ENCODE measurements around the gene GCHFR.

Gene GCHFR

DNA sequence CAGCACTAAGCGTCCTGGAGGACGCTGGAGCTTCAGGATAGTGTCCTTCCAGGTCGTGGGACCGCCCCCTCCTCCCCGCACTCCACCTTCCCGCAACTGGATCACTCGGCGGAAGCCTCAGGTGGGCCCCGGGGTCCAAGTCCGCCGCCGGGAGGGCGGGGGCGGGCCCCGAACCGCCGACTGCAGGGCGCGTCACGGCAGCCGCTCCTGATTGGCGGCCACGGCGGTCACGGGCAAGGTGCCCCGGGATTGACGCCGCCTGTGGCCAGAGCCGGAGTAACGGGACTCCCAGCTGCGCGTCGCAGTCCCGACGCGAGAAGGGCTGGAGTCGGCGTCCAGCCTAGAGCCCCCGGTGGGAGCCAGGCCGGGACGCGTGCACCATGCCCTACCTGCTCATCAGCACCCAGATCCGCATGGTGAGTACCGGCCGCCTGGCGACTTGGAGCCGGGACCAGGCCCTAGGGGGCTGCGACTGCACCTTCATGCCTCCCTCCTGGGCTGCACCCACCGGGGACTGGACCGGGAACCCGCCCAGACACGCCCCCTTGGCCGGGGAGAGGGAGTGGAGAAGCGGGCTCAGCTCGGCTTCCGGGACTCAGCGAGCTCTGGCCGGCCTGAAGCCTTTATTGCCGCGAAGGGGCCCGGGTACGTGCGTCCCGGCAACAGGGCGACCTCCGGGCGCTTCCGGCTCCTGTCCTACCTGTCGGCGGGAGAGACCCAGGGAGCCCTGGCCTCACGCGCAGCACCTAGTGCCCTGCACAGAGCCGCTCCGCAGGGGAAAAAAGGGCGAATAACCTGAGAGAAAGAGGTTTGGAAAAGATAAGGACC, at the start of gene GCHFR:
GCHFR (plus strand) TSS at position 268 of the 828 bp plus-strand sequence; CDS start at position 381, 113 bp downstream.
- peak within 1 kb of the TSS; percentile 67 for H3K4me3 ChIP-seq (ENCODE audit: low read depth, low read length)
- DNase-seq (ENCODE audit: low read depth): peak; percentile 34

DNA sequence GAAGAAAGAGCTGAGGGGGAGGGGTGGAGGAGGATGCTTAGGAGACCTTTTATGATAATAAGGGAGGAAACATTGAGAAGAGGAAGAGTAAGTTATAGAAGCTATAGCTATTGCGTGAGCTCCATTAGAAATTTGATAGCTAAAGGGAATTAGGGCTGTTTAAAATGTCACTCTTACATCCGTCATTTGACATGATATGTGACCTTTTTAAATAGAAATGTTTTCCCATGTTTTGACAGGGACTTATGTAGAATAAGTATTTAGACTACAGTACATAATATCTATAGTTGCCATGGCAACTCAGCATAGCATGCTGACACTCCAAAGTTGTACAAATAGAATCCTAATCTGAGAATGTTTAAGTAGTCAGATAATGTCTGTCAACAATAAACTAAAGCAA, 49.7 kb upstream of the GCHFR start:
- TF ChIP-seq CTCF (IDR thresholded peaks at IDR 0.05; ENCODE audit: control insufficient read depth, extremely low read depth, insufficient read depth): no peak
- no peak overlapping the region for H3K4me3 ChIP-seq (ENCODE audit: low read depth, low read length)
- DNase-seq (ENCODE audit: low read depth): no peak

More for the DNA sequence above, at the start of gene GCHFR:
- peak; percentile 61 for TF ChIP-seq CTCF (IDR thresholded peaks at IDR 0.05; ENCODE audit: control insufficient read depth, extremely low read depth, insufficient read depth)

DNA sequence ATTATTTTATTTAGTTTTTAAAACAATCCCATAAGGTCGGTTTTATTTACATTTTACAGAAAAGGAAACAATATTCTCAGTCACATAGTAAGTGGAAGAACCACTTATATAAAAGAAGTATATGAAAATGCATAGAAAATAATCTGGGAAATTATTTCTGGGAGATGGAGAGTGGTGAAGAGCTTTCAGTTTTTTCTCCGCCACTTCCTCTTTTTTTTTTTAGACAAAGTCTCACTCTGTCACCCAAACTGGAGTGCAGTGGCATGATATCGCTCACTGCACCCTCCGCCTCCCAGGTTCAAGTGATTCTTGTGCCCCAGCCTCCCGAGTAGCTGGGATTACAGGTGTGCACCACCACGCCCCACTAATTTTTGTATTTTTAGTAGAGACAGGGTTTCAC, 47.7 kb upstream of the GCHFR start:
- TF ChIP-seq CTCF (IDR thresholded peaks at IDR 0.05; ENCODE audit: control insufficient read depth, extremely low read depth, insufficient read depth): no peak
- no peak for DNase-seq (ENCODE audit: low read depth)
- H3K4me3 ChIP-seq (ENCODE audit: low read depth, low read length): no peak overlapping the region

DNA sequence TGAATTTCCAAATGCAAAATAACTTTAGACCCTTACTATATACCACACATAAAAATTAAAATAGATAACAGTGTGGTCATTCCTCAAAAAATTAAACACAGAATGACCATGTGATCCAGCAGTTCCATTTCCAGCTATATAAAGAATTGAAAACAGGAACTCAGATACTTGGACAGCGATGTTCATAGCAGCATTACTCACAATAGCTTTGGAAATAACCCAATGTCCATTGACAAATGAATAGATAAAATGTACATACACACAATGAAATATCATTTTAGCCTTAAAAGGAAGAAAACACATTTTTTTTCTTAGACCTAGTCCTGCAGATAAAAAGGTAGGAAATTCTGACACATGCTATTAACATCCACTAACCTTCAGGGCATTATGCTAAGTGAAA, 42.2 kb upstream of the GCHFR start:
- no peak overlapping the region for H3K4me3 ChIP-seq (ENCODE audit: low read depth, low read length)
- no peak for DNase-seq (ENCODE audit: low read depth)
- TF ChIP-seq CTCF (IDR thresholded peaks at IDR 0.05; ENCODE audit: control insufficient read depth, extremely low read depth, insufficient read depth): no peak

GRCh38 chr15:40722354-40722753, 41.5 kb upstream of the GCHFR start:
- no peak for DNase-seq (ENCODE audit: low read depth)
- no peak overlapping the region for H3K4me3 ChIP-seq (ENCODE audit: low read depth, low read length)
- TF ChIP-seq CTCF (IDR thresholded peaks at IDR 0.05; ENCODE audit: control insufficient read depth, extremely low read depth, insufficient read depth): no peak

DNA sequence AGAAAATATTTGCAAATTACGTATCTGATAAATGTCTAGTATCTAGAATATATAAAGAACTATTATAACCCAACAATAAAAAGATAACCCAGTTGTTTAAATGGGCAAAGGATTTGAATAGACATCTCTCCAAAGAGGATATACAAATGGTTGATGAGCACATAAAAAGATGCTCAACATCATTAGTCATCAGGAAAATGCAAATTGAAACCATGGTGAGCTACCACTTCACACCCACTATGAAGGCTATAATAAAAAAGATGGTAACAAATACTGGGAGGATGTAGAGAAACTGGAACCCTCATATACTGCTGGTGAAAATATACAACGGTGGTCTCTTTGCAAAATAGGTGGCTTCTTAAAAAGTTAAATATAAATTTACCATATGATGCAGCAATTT, 40.9 kb upstream of the GCHFR start:
- no peak overlapping the region for H3K4me3 ChIP-seq (ENCODE audit: low read depth, low read length)
- DNase-seq (ENCODE audit: low read depth): no peak
- no peak for TF ChIP-seq CTCF (IDR thresholded peaks at IDR 0.05; ENCODE audit: control insufficient read depth, extremely low read depth, insufficient read depth)

- no peak overlapping the region for H3K4me3 ChIP-seq (ENCODE audit: low read depth, low read length)
- no peak for DNase-seq (ENCODE audit: low read depth)
- no peak for TF ChIP-seq CTCF (IDR thresholded peaks at IDR 0.05; ENCODE audit: control insufficient read depth, extremely low read depth, insufficient read depth)
Measured at GRCh38 chr15:40723919-40724318, 39.9 kb upstream of the GCHFR start.
